GM10266 (cell line): ENCODE results near the gene SMIM5.

ENCODE experiments used
- DNase-seq: peaks from one replicate; pipeline ENCODE4 v3.0.0; 2012; ENCODE audit errors: extremely low spot score
- CTCF ChIP-seq: IDR thresholded peaks from 2 replicates; pipeline ENCODE4 v1.5.1; 2012; ENCODE audit warnings: mild to moderate bottlenecking, low read depth; ENCODE audit not compliant: control insufficient read depth, insufficient read depth; ENCODE audit errors: missing control alignments

SMIM5 gene

DNA sequence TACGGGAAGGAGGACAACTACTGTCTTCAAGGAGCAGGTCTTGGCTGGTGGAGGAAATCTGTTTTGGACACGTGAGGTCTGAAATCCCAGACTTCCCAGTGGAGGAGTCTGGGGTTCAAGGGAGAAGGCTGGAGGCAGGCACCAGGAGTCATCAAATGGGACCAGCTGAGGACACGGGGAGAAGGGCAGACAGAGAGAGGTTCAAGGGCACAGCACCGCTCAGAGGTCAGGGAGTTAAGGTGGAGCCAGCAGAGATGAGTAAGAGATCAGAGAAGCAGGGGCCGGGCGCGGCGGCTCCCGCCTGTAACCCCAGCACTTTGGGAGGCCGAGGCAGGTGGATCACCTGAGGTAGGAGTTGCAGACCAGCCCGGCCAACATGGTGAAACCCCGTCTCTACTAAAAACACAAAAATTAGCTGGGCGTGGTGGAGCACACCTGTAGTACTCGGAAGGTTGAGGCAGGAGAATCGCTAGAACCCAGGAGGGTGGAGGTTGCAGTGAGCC lies 10.4 kb upstream of the SMIM5 start:
- no peak for DNase-seq
- TF ChIP-seq CTCF: no peak

DNA sequence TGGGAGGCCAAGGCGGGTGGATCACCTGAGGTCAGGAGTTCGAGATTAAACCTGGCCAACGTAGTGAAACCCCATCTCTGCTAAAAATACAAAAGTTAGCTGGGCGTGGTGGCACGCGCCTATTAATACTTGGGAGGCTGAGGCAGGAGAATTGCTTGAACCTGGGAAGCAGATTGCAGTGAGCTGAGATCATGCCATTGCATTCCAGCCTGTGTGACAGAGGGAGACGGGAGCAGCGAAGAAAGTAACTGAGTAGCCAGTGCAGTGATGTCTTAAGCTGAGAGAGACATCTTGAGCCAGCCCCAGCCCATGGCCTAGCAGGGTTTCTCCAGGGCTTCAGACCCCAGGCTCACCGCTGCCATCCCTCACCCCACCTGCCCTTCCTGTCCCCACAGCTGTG lies 9.8 kb upstream of the SMIM5 start:
- DNase-seq: no peak
- no peak for TF ChIP-seq CTCF

DNA sequence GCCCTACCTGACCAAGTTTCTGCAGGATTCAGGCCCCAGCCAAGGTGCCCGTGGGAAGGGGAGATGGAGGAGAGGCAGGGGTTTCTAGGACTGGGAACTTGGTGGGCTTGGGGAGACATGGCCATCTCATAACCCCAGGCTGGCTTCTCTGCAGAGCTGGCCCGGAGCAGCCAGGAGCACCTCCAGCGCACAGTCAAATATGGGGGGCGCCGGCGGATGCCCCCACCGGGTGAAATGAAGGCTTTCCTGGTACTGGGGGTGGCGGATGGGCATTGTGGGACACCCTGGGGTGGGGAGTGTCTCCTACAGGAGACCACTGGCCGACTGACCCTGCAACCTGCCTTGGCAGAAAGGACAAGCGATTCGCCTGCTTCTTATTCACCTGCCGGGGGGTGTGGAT lies 9.2 kb upstream of the SMIM5 start:
- DNase-seq: no peak
- no peak for TF ChIP-seq CTCF

DNA sequence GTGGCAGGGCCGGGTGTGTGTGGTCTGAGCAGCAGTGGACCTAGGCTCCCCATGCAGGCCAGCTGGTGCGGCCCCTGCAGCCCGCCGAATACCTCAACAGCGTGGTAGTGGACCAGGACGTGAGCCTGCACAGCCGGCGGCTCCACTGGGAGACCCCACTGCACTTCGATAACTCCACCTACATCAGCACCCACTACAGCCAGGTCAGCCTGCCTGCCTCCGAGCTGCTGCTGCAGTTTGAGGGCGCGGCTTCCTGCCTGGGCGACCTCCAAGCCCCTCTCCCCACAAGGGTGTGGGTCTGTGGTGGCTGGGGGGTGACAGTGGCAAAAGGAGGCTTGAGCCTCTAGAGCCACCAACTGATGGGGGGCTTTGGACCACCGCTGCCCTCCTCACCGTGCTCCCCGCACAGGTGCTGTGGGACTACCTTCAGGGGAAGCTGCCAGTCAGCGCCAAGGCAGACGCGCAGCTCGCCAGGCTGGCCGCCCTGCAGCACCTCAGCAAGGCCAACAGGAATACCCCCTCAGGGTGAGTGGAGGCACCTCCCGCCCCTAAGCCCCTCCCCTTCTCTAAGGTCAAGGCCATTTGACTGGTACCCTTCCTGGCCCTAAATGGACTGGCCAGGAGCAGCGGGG lies 8.4 kb upstream of the SMIM5 start:
- TF ChIP-seq CTCF: no peak
- no peak for DNase-seq

DNA sequence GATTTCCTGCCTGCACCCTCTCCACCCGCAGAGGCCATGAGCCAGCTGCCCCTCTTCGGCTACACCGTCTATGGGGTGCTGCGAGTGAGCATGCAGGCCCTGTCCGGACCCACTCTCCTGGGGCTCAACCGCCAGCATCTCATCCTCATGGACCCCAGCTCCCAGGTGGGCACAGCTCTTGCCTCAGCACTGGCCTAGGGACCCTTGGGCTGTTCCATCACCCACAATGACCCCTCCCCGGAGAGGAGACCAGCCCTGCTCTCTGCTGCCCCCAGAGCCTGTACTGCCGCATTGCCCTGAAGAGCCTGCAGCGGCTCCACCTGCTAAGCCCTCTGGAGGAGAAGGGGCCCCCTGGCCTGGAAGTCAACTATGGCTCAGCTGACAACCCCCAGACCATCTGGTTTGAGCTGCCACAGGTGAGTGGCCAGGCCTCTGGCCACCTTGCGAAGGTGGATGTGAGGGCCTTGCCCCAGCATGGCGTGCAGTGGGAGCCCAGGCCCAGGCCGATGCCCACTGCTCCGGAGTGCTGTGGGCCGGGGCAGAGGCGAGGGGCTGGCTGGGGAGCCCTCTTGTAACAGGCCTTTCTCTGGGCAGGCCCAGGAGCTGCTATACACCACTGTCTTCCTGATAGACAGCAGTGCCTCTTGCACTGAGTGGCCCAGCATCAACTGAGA lies 7.3 kb upstream of the SMIM5 start:
- peak; percentile 72 for DNase-seq
- peak; percentile 49 for TF ChIP-seq CTCF

DNA sequence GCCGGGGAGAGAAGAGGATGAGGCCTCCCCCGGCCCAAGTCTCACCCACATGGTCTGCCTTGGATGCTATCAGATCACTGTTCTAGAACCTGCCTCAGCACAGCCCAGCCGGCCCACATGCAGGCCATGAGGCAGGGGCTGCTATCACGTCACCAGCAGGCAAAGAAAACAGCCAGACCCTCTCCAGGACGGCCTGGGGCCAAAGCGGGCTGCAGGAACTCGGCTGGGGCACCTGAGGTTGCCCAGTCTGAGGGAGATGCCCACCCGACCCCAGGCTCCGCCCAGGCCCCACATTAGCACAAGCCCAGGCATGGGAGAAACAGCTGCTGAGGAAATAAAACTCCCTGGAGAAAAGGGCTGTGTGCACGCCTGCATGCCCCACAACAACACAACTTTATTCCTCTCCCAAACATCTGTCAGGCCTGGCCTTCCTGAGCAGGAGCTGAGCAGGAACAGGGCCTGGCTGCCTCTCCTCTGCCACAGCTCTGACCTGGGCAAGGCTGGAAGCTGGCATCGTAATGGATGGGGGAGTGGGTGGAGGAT lies 6.7 kb upstream of the SMIM5 start:
- DNase-seq: no peak

More for the DNA sequence above, 6.7 kb upstream of the SMIM5 start:
- no peak for TF ChIP-seq CTCF
